ENCODE results near the gene PBXIP1. TPM values are rescaled to one million over a fixed set of nuclear protein-coding genes. Genes with fewer than 3 reads are reported as not detected.
"Not testable (repeated sequence)": the region's sequence is repeated elsewhere in the genome, so short reads cannot be mapped to it uniquely, and the experiment has no call there.

Gene PBXIP1
- total RNA-seq, 1 experiment from 2014 or later, result 25.2 TPM

- Histone ChIP-seq H3K4me1 (replicated peaks) (peaks cover 29% of the 10 kb centered on the region), H3K9me3 (replicated peaks) (no peaks in the 10 kb centered on the region; the same call in 1 of the 2 replicates), H3K4me3 (peak overlapping the region; percentile 47), H3K27ac (no peak overlapping the region), H3K27me3 (replicated peaks) (no peaks in the 10 kb centered on the region), H3K36me3 (no peaks in the 10 kb centered on the region)
- no peak for DNase-seq (ENCODE audit: low read depth in 1 of 2, low spot score in 2 of 2)
Measured at GRCh38 chr1:154999571-155000410, 43.9 kb upstream of the PBXIP1 start.

GRCh38 chr1:154998818-154999570 is 43.1 kb upstream of the PBXIP1 start:
- H3K9me3 ChIP-seq (replicated peaks), result no peaks in the 10 kb centered on the region; the same call in 1 of the 2 replicates
- no peak overlapping the region for H3K4me3 ChIP-seq
- H3K27ac ChIP-seq, result no peak overlapping the region

GRCh38 chr1:154998201-154998780 is 42.4 kb upstream of the PBXIP1 start:
- Histone ChIP-seq H3K27ac (no peak overlapping the region), H3K4me1 (replicated peaks) (peaks cover 29% of the 10 kb centered on the region), H3K9me3 (replicated peaks) (no peaks in the 10 kb centered on the region; the same call in 1 of the 2 replicates), H3K36me3 (no peaks in the 10 kb centered on the region), H3K4me3 (no peak overlapping the region), H3K27me3 (replicated peaks) (no peaks in the 10 kb centered on the region)
- no peak for DNase-seq (ENCODE audit: low read depth in 1 of 2, low spot score in 2 of 2)

More at GRCh38 chr1:154998818-154999570, 43.1 kb upstream of the PBXIP1 start:
- Histone ChIP-seq H3K36me3 (no peaks in the 10 kb centered on the region), H3K27me3 (replicated peaks) (no peaks in the 10 kb centered on the region), H3K4me1 (replicated peaks) (peaks cover 24% of the 10 kb centered on the region)
- peak; percentile 60 to 79 for DNase-seq (ENCODE audit: low read depth in 1 of 2, low spot score in 2 of 2)

- Histone ChIP-seq H3K4me1 (replicated peaks) (peaks cover 34% of the 10 kb centered on the region), H3K27me3 (replicated peaks) (no peaks in the 10 kb centered on the region), H3K27ac (no peak overlapping the region), H3K36me3 (no peaks in the 10 kb centered on the region), H3K4me3 (no peak overlapping the region), H3K9me3 (replicated peaks) (no peaks in the 10 kb centered on the region)
- DNase-seq (ENCODE audit: low read depth in 1 of 2, low spot score in 2 of 2), result no peak
Measured at GRCh38 chr1:154996966-154997701, 41.2 kb upstream of the PBXIP1 start.

- DNase-seq (ENCODE audit: low read depth in 1 of 2, low spot score in 2 of 2), result peak; percentile 53 to 77
- peaks cover 25% of the 10 kb centered on the region for H3K4me1 ChIP-seq (replicated peaks)
- H3K9me3 ChIP-seq (replicated peaks); H3K27ac ChIP-seq; H3K36me3 ChIP-seq; H3K27me3 ChIP-seq (replicated peaks); H3K4me3 ChIP-seq: not testable (repeated sequence)
Measured at GRCh38 chr1:154995301-154995983, 39.5 kb upstream of the PBXIP1 start.

- Histone ChIP-seq H3K9me3 (replicated peaks) (no peaks in the 10 kb centered on the region), H3K27ac (no peak overlapping the region), H3K36me3 (peaks cover 13% of the 10 kb centered on the region), H3K27me3 (replicated peaks) (no peaks in the 10 kb centered on the region), H3K4me3 (no peak overlapping the region), H3K4me1 (replicated peaks) (peaks cover 17% of the 10 kb centered on the region)
- DNase-seq (ENCODE audit: low read depth in 1 of 2, low spot score in 2 of 2), result no peak
Measured at GRCh38 chr1:154994591-154994990, 38.7 kb upstream of the PBXIP1 start.

- no peak overlapping the region for H3K27ac ChIP-seq
- no peaks in the 10 kb centered on the region for H3K9me3 ChIP-seq (replicated peaks)
- DNase-seq (ENCODE audit: low read depth in 1 of 2, low spot score in 2 of 2), result no peak
- H3K4me3 ChIP-seq, result no peak overlapping the region
- peaks cover 17% of the 10 kb centered on the region for H3K36me3 ChIP-seq
- no peaks in the 10 kb centered on the region for H3K27me3 ChIP-seq (replicated peaks)
- H3K4me1 ChIP-seq (replicated peaks), result peaks cover 16% of the 10 kb centered on the region
Measured at GRCh38 chr1:154994269-154994587, 38.3 kb upstream of the PBXIP1 start.

GRCh38 chr1:154993572-154994268 is 37.8 kb upstream of the PBXIP1 start, which contains the start of gene LENEP:
Gene LENEP, plus strand, starts transcription at chr1:154993586. Its CDS starts 22 bp downstream, at chr1:154993608.
- Histone ChIP-seq H3K27ac (no peak within 1 kb of the TSS; the same call in 1 of the 2 replicates), H3K4me1 (replicated peaks) (peaks cover 11% of the 10 kb centered on the region), H3K36me3 (peaks cover 22% of the 10 kb centered on the region), H3K27me3 (replicated peaks) (no peaks in the 10 kb centered on the region), H3K9me3 (replicated peaks) (no peaks in the 10 kb centered on the region), H3K4me3 (no peak within 1 kb of the TSS)
- no peak for DNase-seq (ENCODE audit: low read depth in 1 of 2, low spot score in 2 of 2)

- no peaks in the 10 kb centered on the region for H3K27me3 ChIP-seq (replicated peaks)
- peak in 1 of 2 experiments; percentile 28 for DNase-seq (ENCODE audit: low read depth in 1 of 2, low spot score in 2 of 2)
- no peak overlapping the region; the same call in 1 of the 2 replicates for H3K27ac ChIP-seq
- H3K9me3 ChIP-seq (replicated peaks), result no peaks in the 10 kb centered on the region
- peaks cover 30% of the 10 kb centered on the region for H3K36me3 ChIP-seq
- no peak overlapping the region for H3K4me3 ChIP-seq
- peaks cover 11% of the 10 kb centered on the region for H3K4me1 ChIP-seq (replicated peaks)
Measured at GRCh38 chr1:154992721-154993571, 37.0 kb upstream of the PBXIP1 start.

- H3K36me3 ChIP-seq, result peaks cover 45% of the 10 kb centered on the region
- no peaks in the 10 kb centered on the region for H3K9me3 ChIP-seq (replicated peaks)
- no peak overlapping the region for H3K27ac ChIP-seq
- peaks cover 11% of the 10 kb centered on the region for H3K4me1 ChIP-seq (replicated peaks)
- no peak for DNase-seq (ENCODE audit: low read depth in 1 of 2, low spot score in 2 of 2)
- no peak overlapping the region for H3K4me3 ChIP-seq
- no peaks in the 10 kb centered on the region for H3K27me3 ChIP-seq (replicated peaks)
Measured at GRCh38 chr1:154990276-154990675, 34.4 kb upstream of the PBXIP1 start.

GRCh38 chr1:154989195-154989860 is 33.4 kb upstream of the PBXIP1 start:
- peaks cover 45% of the 10 kb centered on the region for H3K36me3 ChIP-seq
- H3K4me1 ChIP-seq (replicated peaks), result peaks cover 11% of the 10 kb centered on the region
- H3K4me3 ChIP-seq, result no peak overlapping the region
- H3K27me3 ChIP-seq (replicated peaks), result no peaks in the 10 kb centered on the region
- H3K9me3 ChIP-seq (replicated peaks), result no peaks in the 10 kb centered on the region
- DNase-seq (ENCODE audit: low read depth in 1 of 2, low spot score in 2 of 2), result no peak
- H3K27ac ChIP-seq, result no peak overlapping the region
